AG20443 (cell line): ENCODE results near the gene KLHL29.

Experiments used
- DNase-seq: peaks from one replicate; pipeline ENCODE4 v3.0.0; 2012; ENCODE audit warnings: low spot score, mixed read lengths

The KLHL29 gene

GRCh38 chr2:23394700-23395099 lies 9.7 kb downstream of the KLHL29 start:
- DNase-seq: no peak

GRCh38 chr2:23397478-23397877 lies 12.5 kb downstream of the KLHL29 start:
- DNase-seq: no peak

GRCh38 chr2:23399674-23400261 lies 14.8 kb downstream of the KLHL29 start:
- no peak for DNase-seq

GRCh38 chr2:23400703-23401102 lies 15.7 kb downstream of the KLHL29 start:
- no peak for DNase-seq

- no peak for DNase-seq
Observed at GRCh38 chr2:23401427-23402204, 16.6 kb downstream of the KLHL29 start.

- no peak for DNase-seq
Observed at GRCh38 chr2:23402205-23402740, 17.3 kb downstream of the KLHL29 start.

GRCh38 chr2:23404426-23404825 lies 19.4 kb downstream of the KLHL29 start:
- DNase-seq: peak; percentile 61

- no peak for DNase-seq
Observed at GRCh38 chr2:23409248-23409647, 24.3 kb downstream of the KLHL29 start.

- DNase-seq: no peak
Observed at GRCh38 chr2:23410596-23410995, 25.6 kb downstream of the KLHL29 start.

GRCh38 chr2:23411752-23412431 lies 26.9 kb downstream of the KLHL29 start:
- peak; percentile 85 for DNase-seq

- DNase-seq: no peak
Observed at GRCh38 chr2:23412556-23413155, 27.7 kb downstream of the KLHL29 start.

GRCh38 chr2:23413641-23414040 lies 28.7 kb downstream of the KLHL29 start:
- DNase-seq: no peak

GRCh38 chr2:23414106-23414505 lies 29.1 kb downstream of the KLHL29 start:
- no peak for DNase-seq

GRCh38 chr2:23414871-23415270 lies 29.9 kb downstream of the KLHL29 start:
- DNase-seq: no peak

- DNase-seq: no peak
Observed at GRCh38 chr2:23417310-23417709, 32.3 kb downstream of the KLHL29 start.

GRCh38 chr2:23418056-23418455 lies 33.1 kb downstream of the KLHL29 start:
- DNase-seq: no peak

GRCh38 chr2:23418461-23418911 lies 33.5 kb downstream of the KLHL29 start:
- DNase-seq: peak; percentile 78

- peak; percentile 49 for DNase-seq
Observed at GRCh38 chr2:23419171-23420090, 34.5 kb downstream of the KLHL29 start.

GRCh38 chr2:23420091-23420839 lies 35.3 kb downstream of the KLHL29 start:
- no peak for DNase-seq

- DNase-seq: no peak
Observed at GRCh38 chr2:23420840-23421476, 36.0 kb downstream of the KLHL29 start.
